AG20443 (cell line): ENCODE data around the gene ACAP1.

ENCODE experiments used
- DNase-seq: peaks from one replicate; pipeline ENCODE4 v3.0.0; 2012; ENCODE audit warnings: low spot score, mixed read lengths

Gene ACAP1

DNA sequence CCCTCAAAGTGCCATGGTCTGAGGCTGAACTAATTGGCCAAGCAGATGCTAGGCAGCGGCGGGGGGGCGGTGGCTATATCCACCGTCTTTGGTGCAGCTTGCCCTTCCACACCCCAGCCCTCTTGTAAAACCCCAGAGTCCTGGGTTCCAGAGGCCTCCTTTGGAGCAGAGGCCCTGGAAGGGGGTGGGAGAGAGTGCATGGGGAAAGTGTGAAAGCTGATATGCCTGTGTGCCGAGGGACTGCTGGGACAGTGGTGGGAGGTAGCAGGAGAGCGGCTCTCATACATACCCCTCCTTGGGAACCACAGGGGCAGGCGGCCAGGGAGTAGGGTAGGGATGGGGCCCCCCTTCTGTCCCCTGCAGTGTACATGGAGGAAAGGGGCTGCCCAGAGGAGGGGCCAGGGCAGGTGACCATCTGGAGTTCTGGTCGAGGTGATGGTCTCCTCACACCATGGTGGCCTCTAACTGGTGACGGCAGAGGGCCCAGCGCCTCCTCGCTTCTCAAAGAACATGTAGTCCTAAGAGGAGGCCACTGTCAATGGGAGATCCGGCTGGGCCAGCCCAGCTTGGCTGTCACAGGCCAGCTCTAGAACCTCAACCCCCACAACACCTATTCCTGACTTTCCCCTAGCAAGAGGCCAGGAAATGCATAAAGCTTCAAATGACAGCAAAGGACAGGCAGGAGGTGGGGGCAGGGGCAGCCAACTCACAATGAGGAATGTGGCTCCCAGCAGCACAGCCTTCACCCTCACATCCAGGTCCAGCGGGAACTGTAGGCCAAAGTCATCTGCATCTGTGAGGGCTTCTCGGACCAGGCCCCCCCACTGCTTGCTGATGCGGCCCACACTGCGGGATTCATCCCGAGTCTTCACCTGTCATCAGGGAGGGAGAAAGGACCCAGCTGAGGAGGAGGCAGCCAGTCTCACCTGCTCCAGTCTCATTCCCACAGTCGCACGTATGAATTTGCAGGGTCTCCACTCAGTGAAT is 53.9 kb downstream of the ACAP1 start:
- DNase-seq: no peak

DNA sequence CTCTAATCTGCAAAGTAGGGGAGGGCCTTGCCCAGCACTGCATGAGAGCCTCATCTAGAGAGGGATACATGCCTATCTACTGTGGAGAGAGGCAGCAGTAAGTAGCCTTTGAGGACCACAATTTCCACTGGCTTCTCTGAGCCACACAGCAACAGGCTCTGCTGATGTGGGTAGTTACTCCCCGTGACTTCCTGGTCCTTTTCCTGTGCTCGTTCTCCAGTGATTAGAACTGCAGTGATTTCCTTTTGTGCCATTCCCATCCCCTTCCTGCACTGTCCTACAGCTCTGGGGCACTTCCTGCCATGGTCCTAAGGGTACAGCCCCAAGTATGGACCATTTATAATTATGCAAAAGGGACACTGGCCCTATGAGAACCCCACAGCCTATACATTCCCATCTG is 55.0 kb downstream of the ACAP1 start:
- DNase-seq: no peak

DNA sequence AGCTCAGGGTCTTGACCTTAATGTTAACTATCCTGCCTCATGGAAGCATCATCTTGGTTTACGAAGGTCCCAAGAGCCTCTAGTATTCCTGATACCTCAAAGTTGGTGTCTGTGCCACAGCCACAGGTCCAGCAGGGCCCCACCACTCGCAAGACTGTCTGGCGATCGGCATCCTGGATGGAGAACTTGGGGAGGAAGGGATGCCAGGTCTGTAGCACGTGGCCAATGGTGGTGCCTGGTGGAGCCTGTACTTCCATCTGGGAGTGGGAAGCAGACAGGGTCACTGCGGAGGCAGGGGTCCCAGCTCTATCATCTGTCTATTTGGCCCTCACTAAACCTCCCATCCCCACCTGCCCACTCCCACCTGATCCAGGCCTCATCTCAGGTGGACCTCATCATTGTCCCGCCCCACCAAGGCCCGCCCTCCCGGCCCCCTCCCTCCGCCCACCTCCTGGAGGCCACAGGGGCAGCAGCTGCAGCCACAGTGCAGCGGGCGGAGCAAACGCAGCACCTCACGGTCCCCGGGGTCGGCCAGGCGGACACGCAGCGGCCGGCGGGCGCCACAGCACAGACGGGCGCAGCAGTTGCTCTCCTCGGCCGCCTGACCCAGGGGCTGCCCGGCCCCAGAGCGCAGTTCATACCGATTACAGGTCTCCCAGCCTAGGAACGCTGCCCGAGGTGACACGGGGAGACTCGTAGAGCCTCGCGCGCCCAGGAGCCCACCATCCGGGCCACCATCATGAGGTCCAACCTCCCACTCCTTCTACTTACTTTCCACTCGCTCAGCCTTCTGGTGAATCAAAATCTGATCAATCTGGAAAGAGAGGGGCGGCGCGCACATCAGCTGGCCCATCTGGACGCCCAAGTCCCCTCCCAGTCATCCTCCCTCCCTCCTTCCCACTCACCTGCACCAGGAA is 56.6 kb downstream of the ACAP1 start:
- DNase-seq: no peak

DNA sequence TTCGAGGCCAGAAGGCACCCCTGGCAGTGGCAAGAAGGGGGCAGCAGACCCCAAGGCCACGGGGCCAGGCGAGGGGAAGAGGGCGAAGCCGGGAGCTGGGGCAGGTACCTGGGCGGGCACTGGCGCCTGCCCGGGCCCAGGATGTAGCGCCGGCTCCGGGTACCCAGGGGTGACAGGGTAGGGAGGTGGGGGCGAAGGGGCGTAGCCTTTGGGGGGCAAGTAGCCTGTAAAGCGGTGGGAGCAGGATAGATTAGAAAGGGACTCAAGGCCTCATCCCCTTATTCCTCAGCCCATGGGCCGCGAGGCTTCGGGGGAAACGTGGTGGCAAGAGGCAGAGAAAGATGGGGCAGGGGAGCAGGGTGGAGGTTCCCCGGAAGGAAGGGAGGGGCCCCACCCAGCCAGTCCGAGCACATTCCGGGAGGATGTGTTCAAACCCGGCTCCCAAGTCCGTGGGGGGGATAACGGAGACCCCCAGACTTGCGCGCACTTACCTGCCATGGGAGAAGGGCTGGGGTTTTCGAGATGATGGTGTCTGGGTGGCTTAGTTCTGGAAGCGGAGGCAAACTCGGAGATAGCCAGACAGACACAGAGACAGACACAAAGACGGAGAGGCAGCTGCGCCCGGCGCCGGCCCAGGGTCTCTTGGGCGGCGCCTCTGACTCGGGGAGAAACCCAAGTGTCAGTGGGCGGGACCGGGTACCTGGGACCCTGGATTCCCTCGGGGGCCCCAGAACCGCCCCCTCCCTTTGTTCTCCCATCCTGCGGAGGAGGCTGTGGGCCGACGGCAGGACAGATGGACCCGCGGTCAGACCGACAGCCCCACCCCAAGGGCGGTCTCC is 57.5 kb downstream of the ACAP1 start:
- DNase-seq: peak; percentile 47

DNA sequence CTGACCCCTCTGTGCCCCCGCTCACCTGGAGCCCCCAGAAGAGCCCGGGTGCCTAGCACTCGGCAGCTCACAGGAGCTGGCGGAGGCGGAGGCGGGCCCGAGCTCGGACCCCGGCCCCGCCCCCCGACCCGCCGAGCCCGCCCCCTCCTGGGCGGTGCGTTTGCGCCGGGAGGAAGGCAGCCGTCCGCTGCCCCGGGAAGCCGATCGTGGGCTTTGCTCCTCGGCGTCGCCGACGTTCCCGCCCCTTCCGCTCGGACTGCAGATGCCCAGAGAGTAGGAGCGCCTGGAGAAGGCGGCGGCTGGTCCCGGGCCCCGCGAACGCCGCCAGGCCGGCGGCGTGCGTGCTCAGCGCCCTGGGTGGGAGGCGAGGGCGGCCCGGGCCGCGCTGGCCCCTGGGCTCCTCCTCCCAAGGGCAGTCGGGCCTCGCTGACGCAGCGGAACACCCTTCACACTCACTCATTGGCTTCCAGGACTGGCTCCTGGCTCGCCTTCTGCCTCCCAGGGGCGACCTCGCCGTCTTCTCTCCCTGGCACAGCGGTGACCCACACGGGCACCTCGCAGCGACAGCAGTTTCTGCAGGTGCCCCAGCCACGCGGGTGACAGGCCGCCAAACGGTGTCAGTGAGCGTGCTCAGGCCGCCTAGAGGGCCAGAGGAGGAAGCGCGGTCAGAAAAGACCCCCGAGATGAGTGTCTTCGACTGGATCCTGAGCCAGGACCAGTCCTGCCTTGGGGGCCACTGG is 58.3 kb downstream of the ACAP1 start, which contains the start of gene PLSCR3:
Gene PLSCR3 (minus strand): TSS at position 74 of the 740 bp plus-strand sequence. CDS start 415 bp downstream, outside the sequence.
- DNase-seq: peak; percentile 96

DNA sequence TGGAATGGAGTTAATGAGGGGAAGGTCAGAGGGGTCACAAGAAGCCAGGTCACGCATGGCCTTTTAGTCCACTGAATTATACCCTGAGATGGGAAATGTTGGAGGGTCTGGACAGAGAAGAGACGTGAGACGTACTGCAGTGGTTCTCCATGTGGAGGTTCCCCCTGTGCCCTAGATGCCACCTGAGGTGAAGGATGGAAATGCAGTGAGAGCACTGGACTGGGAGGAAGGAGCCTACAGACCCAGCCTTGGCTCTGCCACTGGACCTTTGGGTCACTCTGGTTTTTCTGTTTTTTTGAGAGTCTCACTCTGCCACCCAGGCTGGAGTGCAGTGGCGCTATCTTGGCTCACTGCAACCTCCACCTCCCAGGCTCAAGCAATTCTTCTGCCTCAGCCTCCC is 59.8 kb downstream of the ACAP1 start:
- DNase-seq: no peak

DNA sequence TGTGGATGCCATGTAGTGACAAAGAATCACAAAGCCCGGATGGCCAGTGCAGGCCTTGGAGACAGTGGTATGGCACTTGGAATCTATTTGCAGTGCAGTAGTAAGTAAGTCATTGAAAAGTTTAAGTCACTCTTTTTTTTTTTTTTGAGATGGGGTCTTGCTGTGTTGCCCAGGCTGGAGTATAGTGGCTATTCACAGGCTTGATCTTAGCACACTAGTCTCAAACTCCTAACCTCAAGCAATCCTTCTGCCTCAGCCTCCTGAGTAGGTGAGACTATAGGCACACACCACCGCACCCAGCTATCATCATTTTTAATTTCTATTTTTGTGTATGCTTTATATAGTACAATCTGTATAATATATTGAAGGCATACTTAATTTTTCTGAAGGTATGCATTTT is 62.3 kb downstream of the ACAP1 start:
- no peak for DNase-seq
